CD8-positive, alpha-beta memory T cell (primary cell): ENCODE measurements around the gene DLG1. TPM values are rescaled to one million over a fixed set of nuclear protein-coding genes. Genes with fewer than 3 reads are reported as not detected.

Source experiments
- CTCF ChIA-PET: fragments of 350-600 bp; sonication (Branson Sonifier 250); formaldehyde crosslinking; loops from one replicate; lab custom pipeline; 2021; ENCODE audit warnings: antibody characterized with exemption; lab: Charles Lee
- POLR2A ChIA-PET: fragments of 350-600 bp; sonication (Branson Sonifier 250); formaldehyde crosslinking; loops from one replicate; lab custom pipeline; 2021; ENCODE audit warnings: antibody characterized with exemption; lab: Charles Lee
- DNase-seq, 5 donors: peaks; one replicate each; pipeline versions ENCODE4 v3.0.0 to v3.0.0-alpha.2; 2020 to 2022; ENCODE audit warnings: mixed read lengths in 1 of 5
- H3K27ac ChIP-seq: one replicate; pipeline ENCODE4 v1.7.0; 2013; ENCODE audit warnings: low read depth, mild to moderate bottlenecking, low read length, moderate library complexity
- H3K27me3 ChIP-seq: 2 replicates; pipeline ENCODE4 v1.7.0; 2013; ENCODE audit warnings: low read length, mild to moderate bottlenecking; ENCODE audit not compliant: insufficient read depth, poor library complexity, severe bottlenecking
- H3K36me3 ChIP-seq: 2 replicates; pipeline ENCODE4 v1.7.0; 2013; ENCODE audit warnings: mild to moderate bottlenecking, low read length, moderate library complexity; ENCODE audit not compliant: insufficient read depth
- H3K4me1 ChIP-seq: 2 replicates; pipeline ENCODE4 v1.7.0; 2013; ENCODE audit warnings: mild to moderate bottlenecking, low read length, moderate library complexity; ENCODE audit not compliant: insufficient read depth
- H3K4me3 ChIP-seq: 2 replicates; pipeline ENCODE4 v1.7.0; 2013; ENCODE audit warnings: mild to moderate bottlenecking, low read length
- H3K9me3 ChIP-seq: 2 replicates; pipeline ENCODE4 v1.7.0; 2013; ENCODE audit warnings: mild to moderate bottlenecking, low read length
- H3K27ac Mint-ChIP-seq, 8 donors: one replicate each; pipeline ENCODE4 v1.8.0; 2020 to 2021; ENCODE audit warnings: mixed read lengths in 8 of 8, mild to moderate bottlenecking in 6 of 8, inconsistent platforms in 3 of 8, moderate library complexity in 3 of 8
- H3K27me3 Mint-ChIP-seq, 2 donors: one replicate each; pipeline ENCODE4 v1.8.0; 2020 to 2021; ENCODE audit warnings: mixed read lengths in 2 of 2, mild to moderate bottlenecking in 1 of 2, moderate library complexity in 1 of 2
- H3K36me3 Mint-ChIP-seq, 3 donors: one replicate each; pipeline ENCODE4 v1.8.0; 2020 to 2021; ENCODE audit warnings: mixed read lengths in 3 of 3, inconsistent platforms in 1 of 3, mild to moderate bottlenecking in 1 of 3
- H3K4me1 Mint-ChIP-seq, 3 donors: one replicate each; pipeline ENCODE4 v1.8.0; 2020 to 2021; ENCODE audit warnings: mixed read lengths in 3 of 3, inconsistent platforms in 1 of 3, mild to moderate bottlenecking in 1 of 3
- H3K4me3 Mint-ChIP-seq, 7 donors: one replicate each; pipeline ENCODE4 v1.8.0; 2020 to 2021; ENCODE audit warnings: mixed read lengths in 7 of 7, mild to moderate bottlenecking in 6 of 7, moderate library complexity in 4 of 7, inconsistent platforms in 2 of 7
- H3K9me3 Mint-ChIP-seq, 5 donors: one replicate each; pipeline ENCODE4 v1.8.0; 2020 to 2022; ENCODE audit warnings: mixed read lengths in 5 of 5, mild to moderate bottlenecking in 3 of 5, moderate library complexity in 2 of 5, inconsistent platforms in 1 of 5
- polyA plus RNA-seq: library from polyadenylated mRNA; unstranded; fragments of 300-500 nt; fragmentation: Illumina TruSeq; gene quantifications from one replicate; pipeline ENCODE4 v1.2.3, GENCODE V29; 2021
- total RNA-seq, 2 experiments: library from RNA; stranded (reverse); gene quantifications; one replicate each; pipeline ENCODE4 v1.2.3, GENCODE V29; 2021

Gene DLG1
- total and polyA plus RNA-seq, 3 experiments from 2014 or later: 30.5 to 51.2 (median 49.2) TPM

DNA sequence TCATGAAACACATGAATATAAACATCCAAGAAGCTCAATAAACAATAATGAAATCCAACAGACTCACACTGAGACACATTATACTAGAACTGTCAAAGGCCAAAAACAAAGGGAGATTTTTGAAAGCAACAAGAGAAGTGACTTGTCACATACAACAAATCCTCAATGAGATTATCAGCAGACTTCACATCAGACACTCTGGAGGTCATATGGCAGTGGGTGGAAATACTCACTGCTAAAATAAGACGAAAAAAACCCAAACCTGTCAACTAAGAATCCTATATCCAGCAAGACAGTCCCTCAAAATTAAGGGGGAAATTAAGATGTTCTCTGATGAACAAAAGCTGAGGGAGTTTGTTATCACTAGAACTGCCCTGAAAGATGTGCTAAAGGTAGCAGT lies 143.4 kb downstream of the DLG1 start:
- no peaks in the 10 kb centered on the region for H3K27me3 Mint-ChIP-seq
- no peak for DNase-seq
- POLR2A ChIA-PET: no interaction called here
- CTCF ChIA-PET: no interaction called here
- peaks cover 32 to 45% (median 39%) of the 10 kb centered on the region in 3 donors for H3K36me3 Mint-ChIP-seq
- H3K4me3 ChIP-seq: no peak overlapping the region
- H3K9me3 Mint-ChIP-seq: peaks cover 27 to 37% (median 29%) of the 10 kb centered on the region in 5 donors
- H3K36me3 ChIP-seq: no peaks in the 10 kb centered on the region
- H3K9me3 ChIP-seq: peaks cover 13% of the 10 kb centered on the region
- peaks cover 13 to 22% (median 20%) of the 10 kb centered on the region in 3 donors for H3K4me1 Mint-ChIP-seq
- no peak overlapping the region for H3K27ac Mint-ChIP-seq
- H3K4me1 ChIP-seq: no peaks in the 10 kb centered on the region
- H3K4me3 Mint-ChIP-seq: no peak overlapping the region
- H3K27ac ChIP-seq: no peak overlapping the region
- no peaks in the 10 kb centered on the region for H3K27me3 ChIP-seq

GRCh38 chr3:197151580-197151979 lies 146.8 kb downstream of the DLG1 start:
- Mint-ChIP-seq H3K36me3 (peaks cover 22 to 34% (median 32%) of the 10 kb centered on the region in 3 donors), H3K4me1 (peaks cover 16 to 30% (median 27%) of the 10 kb centered on the region in 3 donors), H3K27me3 (no peaks in the 10 kb centered on the region), H3K4me3 (no peak overlapping the region), H3K27ac (no peak overlapping the region), H3K9me3 (peaks cover 15 to 26% (median 18%) of the 10 kb centered on the region in 5 donors)
- Histone ChIP-seq H3K4me3 (no peak overlapping the region), H3K4me1 (no peaks in the 10 kb centered on the region), H3K36me3 (no peaks in the 10 kb centered on the region), H3K27ac (no peak overlapping the region), H3K27me3 (no peaks in the 10 kb centered on the region), H3K9me3 (peaks cover 6% of the 10 kb centered on the region)
- ChIA-PET CTCF (no interaction called here), POLR2A (no interaction called here)
- DNase-seq: no peak

DNA sequence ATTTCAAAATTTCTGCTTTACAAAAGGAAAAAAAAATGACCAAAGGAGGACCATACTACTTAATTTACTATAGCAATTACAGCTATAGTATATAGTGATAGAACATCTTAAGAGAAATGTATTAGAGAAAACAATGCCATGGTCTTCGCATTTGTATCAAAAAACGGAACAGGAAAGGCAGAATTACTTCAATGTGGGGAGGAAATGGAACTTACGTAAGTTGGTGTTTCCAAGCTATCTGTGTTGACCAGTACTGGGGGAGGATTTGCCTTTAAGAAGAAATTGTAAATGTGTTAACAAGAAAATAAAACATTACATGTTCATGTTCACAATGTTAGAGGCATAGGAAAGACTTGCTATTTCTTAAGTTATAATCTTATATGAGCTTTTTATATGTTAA lies 148.9 kb downstream of the DLG1 start:
- no peak overlapping the region for H3K4me3 ChIP-seq
- no peak overlapping the region for H3K27ac ChIP-seq
- H3K36me3 ChIP-seq: no peaks in the 10 kb centered on the region
- H3K9me3 ChIP-seq: no peaks in the 10 kb centered on the region
- H3K4me1 ChIP-seq: no peaks in the 10 kb centered on the region
- DNase-seq: no peak
- no peak overlapping the region for H3K27ac Mint-ChIP-seq
- H3K9me3 Mint-ChIP-seq: peaks cover under 1 to 9% (median 2%) of the 10 kb centered on the region in 5 donors
- no peaks in the 10 kb centered on the region for H3K27me3 ChIP-seq
- CTCF ChIA-PET: no interaction called here
- H3K4me3 Mint-ChIP-seq: no peak overlapping the region
- H3K27me3 Mint-ChIP-seq: no peaks in the 10 kb centered on the region
- H3K36me3 Mint-ChIP-seq: peaks cover 9 to 25% (median 14%) of the 10 kb centered on the region in 3 donors
- POLR2A ChIA-PET: no interaction called here
- peaks cover 19 to 29% (median 29%) of the 10 kb centered on the region in 3 donors for H3K4me1 Mint-ChIP-seq

GRCh38 chr3:197144188-197144587 lies 154.2 kb downstream of the DLG1 start:
- no peaks in the 10 kb centered on the region for H3K27me3 Mint-ChIP-seq
- CTCF ChIA-PET: interaction anchor here (0.6 kb wide), 1 partner anchor 410 kb away, joined by 3 read pairs; no protein-coding TSS in a partner anchor
- peaks cover 4 to 42% (median 17%) of the 10 kb centered on the region in 3 donors for H3K36me3 Mint-ChIP-seq
- H3K9me3 Mint-ChIP-seq: no peaks in the 10 kb centered on the region
- H3K27ac Mint-ChIP-seq: no peak overlapping the region
- Histone ChIP-seq H3K27ac (no peak overlapping the region), H3K4me1 (no peaks in the 10 kb centered on the region), H3K9me3 (no peaks in the 10 kb centered on the region), H3K27me3 (no peaks in the 10 kb centered on the region), H3K36me3 (peaks cover 5% of the 10 kb centered on the region), H3K4me3 (no peak overlapping the region)
- POLR2A ChIA-PET: no interaction called here
- no peak overlapping the region for H3K4me3 Mint-ChIP-seq
- H3K4me1 Mint-ChIP-seq: peaks cover 11 to 29% (median 14%) of the 10 kb centered on the region in 3 donors
- DNase-seq: no peak

GRCh38 chr3:197139586-197139985 lies 158.8 kb downstream of the DLG1 start:
- POLR2A ChIA-PET: interaction anchor here (0.6 kb wide), 1 partner anchor 474 kb away, joined by 8 read pairs; no protein-coding TSS in a partner anchor
- H3K36me3 Mint-ChIP-seq: peaks cover 20 to 67% (median 37%) of the 10 kb centered on the region in 3 donors

DNA sequence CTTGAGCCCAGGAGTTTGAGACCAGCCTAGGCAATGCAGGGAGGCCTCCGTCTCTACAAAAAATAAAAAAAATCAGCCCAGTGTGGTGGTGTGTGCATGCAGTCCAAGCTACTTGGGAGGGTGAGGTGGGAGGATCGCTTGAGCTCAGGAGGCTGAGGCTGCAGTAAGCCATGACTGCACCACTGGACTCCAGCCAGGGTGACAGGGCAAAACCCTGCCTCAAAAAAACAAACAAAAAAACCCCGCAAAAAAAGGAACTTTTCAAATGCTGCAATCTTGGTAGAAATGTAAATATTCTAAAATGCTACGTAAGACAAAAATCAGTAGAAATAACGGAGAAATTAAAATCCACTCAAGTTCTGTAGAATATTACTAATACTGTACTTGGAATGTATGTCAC lies 160.7 kb downstream of the DLG1 start:
- CTCF ChIA-PET: interaction anchor here (0.5 kb wide), 1 partner anchor 788 kb away, joined by 3 read pairs; no protein-coding TSS in a partner anchor
- no peaks in the 10 kb centered on the region for H3K27me3 Mint-ChIP-seq

More at GRCh38 chr3:197139586-197139985, 158.8 kb downstream of the DLG1 start:
- Histone ChIP-seq H3K36me3 (peaks cover 27% of the 10 kb centered on the region), H3K27ac (no peak overlapping the region), H3K4me1 (no peaks in the 10 kb centered on the region), H3K4me3 (no peak overlapping the region), H3K9me3 (no peaks in the 10 kb centered on the region), H3K27me3 (no peaks in the 10 kb centered on the region)
- no peak overlapping the region for H3K4me3 Mint-ChIP-seq
- no peaks in the 10 kb centered on the region for H3K27me3 Mint-ChIP-seq
- DNase-seq: no peak
- peaks cover 0 to 4% (median 0%) of the 10 kb centered on the region in 5 donors for H3K9me3 Mint-ChIP-seq
- H3K4me1 Mint-ChIP-seq: peaks cover 1 to 17% (median 3%) of the 10 kb centered on the region in 3 donors
- CTCF ChIA-PET: no interaction called here
- H3K27ac Mint-ChIP-seq: no peak overlapping the region

DNA sequence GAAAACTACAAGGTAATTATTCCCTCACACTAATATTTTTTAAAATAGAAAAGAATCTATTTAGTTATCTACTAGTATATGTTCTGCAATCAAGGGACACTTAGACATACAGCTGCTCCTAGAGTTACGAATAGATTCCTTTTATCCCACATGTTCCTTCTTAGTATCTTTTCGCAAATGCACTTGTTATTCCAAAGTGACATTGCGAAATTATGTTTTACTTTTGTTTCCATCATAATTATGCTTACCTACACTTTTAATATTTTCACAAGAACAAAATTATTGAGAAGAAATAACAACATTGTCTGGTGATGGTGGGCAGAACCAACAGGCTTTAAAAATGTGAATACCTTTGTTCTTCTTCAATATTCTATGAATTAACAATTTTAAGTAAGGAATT lies 161.7 kb downstream of the DLG1 start:
- no peaks in the 10 kb centered on the region for H3K4me1 ChIP-seq
- CTCF ChIA-PET: no interaction called here
- H3K27ac Mint-ChIP-seq: no peak overlapping the region
- H3K9me3 ChIP-seq: no peaks in the 10 kb centered on the region
- H3K9me3 Mint-ChIP-seq: peaks cover 0 to 4% (median 0%) of the 10 kb centered on the region in 5 donors
- no peak for DNase-seq
- H3K27me3 ChIP-seq: no peaks in the 10 kb centered on the region
- no peak overlapping the region for H3K27ac ChIP-seq
- no peaks in the 10 kb centered on the region for H3K27me3 Mint-ChIP-seq
- peaks cover 31 to 70% (median 36%) of the 10 kb centered on the region in 3 donors for H3K36me3 Mint-ChIP-seq
- H3K4me1 Mint-ChIP-seq: peaks cover 0 to 13% (median 1%) of the 10 kb centered on the region in 3 donors
- no peak overlapping the region for H3K4me3 ChIP-seq
- POLR2A ChIA-PET: no interaction called here
- H3K4me3 Mint-ChIP-seq: no peak overlapping the region
- H3K36me3 ChIP-seq: peaks cover 28% of the 10 kb centered on the region

More for the DNA sequence above, 160.7 kb downstream of the DLG1 start:
- no peak overlapping the region for H3K4me3 Mint-ChIP-seq
- H3K27me3 ChIP-seq: no peaks in the 10 kb centered on the region
- H3K4me1 Mint-ChIP-seq: peaks cover 0 to 13% (median 1%) of the 10 kb centered on the region in 3 donors
- H3K36me3 ChIP-seq: peaks cover 28% of the 10 kb centered on the region
- H3K4me1 ChIP-seq: no peaks in the 10 kb centered on the region
- H3K9me3 Mint-ChIP-seq: peaks cover 0 to 4% (median 0%) of the 10 kb centered on the region in 5 donors
- POLR2A ChIA-PET: no interaction called here
- no peak overlapping the region for H3K4me3 ChIP-seq
- DNase-seq: no peak
- H3K36me3 Mint-ChIP-seq: peaks cover 31 to 72% (median 37%) of the 10 kb centered on the region in 3 donors
- H3K9me3 ChIP-seq: no peaks in the 10 kb centered on the region
- no peak overlapping the region for H3K27ac ChIP-seq
- H3K27ac Mint-ChIP-seq: no peak overlapping the region

- Mint-ChIP-seq H3K4me3 (no peak overlapping the region), H3K4me1 (peaks cover 0 to 13% (median 0%) of the 10 kb centered on the region in 3 donors), H3K36me3 (peaks cover 31 to 71% (median 36%) of the 10 kb centered on the region in 3 donors), H3K27me3 (no peaks in the 10 kb centered on the region), H3K27ac (no peak overlapping the region), H3K9me3 (peaks cover 0 to 4% (median 0%) of the 10 kb centered on the region in 5 donors)
- no peak overlapping the region for H3K27ac ChIP-seq
- no peaks in the 10 kb centered on the region for H3K4me1 ChIP-seq
- peaks cover 23% of the 10 kb centered on the region for H3K36me3 ChIP-seq
- H3K4me3 ChIP-seq: no peak overlapping the region
- CTCF ChIA-PET: no interaction called here
- no peaks in the 10 kb centered on the region for H3K9me3 ChIP-seq
- DNase-seq: no peak
- POLR2A ChIA-PET: no interaction called here
- H3K27me3 ChIP-seq: no peaks in the 10 kb centered on the region
Observed at GRCh38 chr3:197135212-197135611, 163.2 kb downstream of the DLG1 start.
